Karpas-422 (cell line): ENCODE measurements around the gene CARS1. TPM values are rescaled to one million over a fixed set of nuclear protein-coding genes. Genes with fewer than 3 reads are reported as not detected.

Source experiments
- DNase-seq: peaks from one replicate; pipeline ENCODE4 v3.0.0-alpha.2; 2015
- H2AFZ ChIP-seq: fragments of 200-600 bp; sonication (generic); 2 replicates; pipeline ENCODE4 v1.6.1; 2014; ENCODE audit warnings: antibody characterized with exemption, low read length, mixed read lengths
- H3K27ac ChIP-seq: fragments of 200-600 bp; sonication (generic); 2 replicates; pipeline ENCODE4 v1.5.1; 2014; ENCODE audit warnings: mild to moderate bottlenecking, low read length, moderate library complexity
- H3K27me3 ChIP-seq: fragments of 200-600 bp; sonication (generic); 2 replicates; pipeline ENCODE4 v1.6.1; 2014; ENCODE audit warnings: low read length, mixed read lengths
- H3K36me3 ChIP-seq: fragments of 200-600 bp; sonication (generic); 2 replicates; pipeline ENCODE4 v1.6.1; 2014; ENCODE audit warnings: low read length, mixed read lengths; ENCODE audit not compliant: insufficient read depth
- H3K4me1 ChIP-seq: fragments of 200-600 bp; sonication (generic); 2 replicates; pipeline ENCODE4 v1.6.1; 2014; ENCODE audit warnings: mild to moderate bottlenecking, low read length, mixed read lengths
- H3K4me2 ChIP-seq: fragments of 200-600 bp; sonication (generic); 2 replicates; pipeline ENCODE4 v1.6.1; 2014; ENCODE audit warnings: low read length, low read depth, mild to moderate bottlenecking; ENCODE audit not compliant: poor library complexity, severe bottlenecking
- H3K4me3 ChIP-seq: fragments of 200-600 bp; sonication (generic); 2 replicates; pipeline ENCODE4 v1.5.1; 2014; ENCODE audit warnings: mild to moderate bottlenecking, antibody characterized with exemption, low read length, mixed read lengths
- H3K79me2 ChIP-seq: fragments of 200-600 bp; sonication (generic); 2 replicates; pipeline ENCODE4 v1.6.1; 2014; ENCODE audit warnings: mild to moderate bottlenecking, low read length, mixed read lengths
- H3K9ac ChIP-seq: fragments of 200-600 bp; sonication (generic); 2 replicates; pipeline ENCODE4 v1.6.0; 2014; ENCODE audit warnings: low read length
- H3K9me2 ChIP-seq: fragments of 200-600 bp; sonication (generic), shearing (Covaris generic); replicated peaks from 2 replicates; pipeline ENCODE4 v1.6.0; 2014; ENCODE audit warnings: mild to moderate bottlenecking, low read length, moderate library complexity; ENCODE audit not compliant: insufficient read depth
- H3K9me3 ChIP-seq: fragments of 300-700, 200-600 bp; sonication (generic); 2 replicates; pipeline ENCODE4 v1.6.1; 2014; ENCODE audit warnings: low read length, mixed read lengths
- H4K20me1 ChIP-seq: fragments of 200-600 bp; sonication (generic); 2 replicates; pipeline ENCODE4 v1.6.1; 2014; ENCODE audit warnings: mild to moderate bottlenecking, antibody characterized with exemption, low read length, low read depth; ENCODE audit not compliant: insufficient read depth
- total RNA-seq: library from RNA; depleted of rRNA; stranded (reverse); fragments of >200 nt; shearing (Covaris generic); gene quantifications from 2 replicates; pipeline ENCODE4 v1.2.3, GENCODE V29; 2014; ENCODE audit warnings: low replicate concordance

The CARS1 gene
- total RNA-seq, 1 experiment from 2014 or later: 55.8 TPM

GRCh38 chr11:3042496-3043314, 14.5 kb downstream of the CARS1 start:
- peaks cover 12% of the 10 kb centered on the region; the same call in 1 of the 2 replicates for H4K20me1 ChIP-seq

GRCh38 chr11:3041699-3042441, 15.4 kb downstream of the CARS1 start:
- H4K20me1 ChIP-seq: peaks cover 8% of the 10 kb centered on the region; the same call in 1 of the 2 replicates
- peaks cover 8% of the 10 kb centered on the region for H3K4me1 ChIP-seq
- no peak overlapping the region for H3K4me3 ChIP-seq
- H3K27ac ChIP-seq: no peak overlapping the region
- no peaks in the 10 kb centered on the region for H3K9me3 ChIP-seq
- H3K9ac ChIP-seq: no peak overlapping the region
- peaks cover 37% of the 10 kb centered on the region for H3K79me2 ChIP-seq
- no peak for DNase-seq
- H3K36me3 ChIP-seq: peaks cover 10% of the 10 kb centered on the region; the same call in 1 of the 2 replicates
- no peaks in the 10 kb centered on the region for H3K9me2 ChIP-seq
- no peak overlapping the region for H3K4me2 ChIP-seq
- H2AFZ ChIP-seq: no peak overlapping the region
- no peaks in the 10 kb centered on the region for H3K27me3 ChIP-seq

More at GRCh38 chr11:3042496-3043314, 14.5 kb downstream of the CARS1 start:
- H3K4me1 ChIP-seq: no peaks in the 10 kb centered on the region; the same call in 1 of the 2 replicates
- no peak overlapping the region for H3K4me2 ChIP-seq
- H3K4me3 ChIP-seq: no peak overlapping the region
- DNase-seq: no peak
- H3K9ac ChIP-seq: no peak overlapping the region
- H3K27me3 ChIP-seq: no peaks in the 10 kb centered on the region
- peaks cover 7% of the 10 kb centered on the region; the same call in 1 of the 2 replicates for H3K36me3 ChIP-seq
- peaks cover 43% of the 10 kb centered on the region for H3K79me2 ChIP-seq
- H3K9me3 ChIP-seq: no peaks in the 10 kb centered on the region
- no peaks in the 10 kb centered on the region for H3K9me2 ChIP-seq
- H3K27ac ChIP-seq: no peak overlapping the region
- H2AFZ ChIP-seq: no peak overlapping the region

DNA sequence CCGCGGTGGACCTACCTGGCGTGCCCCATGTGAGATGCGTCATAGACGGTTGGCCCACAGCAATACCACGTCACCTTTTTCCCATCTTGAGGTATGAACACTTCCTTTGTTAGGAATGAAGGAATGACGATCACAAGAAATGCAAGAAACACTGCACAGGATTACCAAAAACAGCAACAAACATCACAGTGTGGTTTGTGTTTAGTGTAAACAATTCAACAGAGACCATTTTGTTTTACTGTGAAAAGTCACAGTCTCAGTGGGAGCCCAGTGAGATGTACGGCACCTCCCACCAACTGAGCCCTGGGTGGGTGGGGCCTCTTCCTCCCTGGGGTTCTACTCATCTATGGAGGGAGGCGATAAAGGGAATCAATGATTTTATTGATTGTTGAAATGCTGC, 16.3 kb downstream of the CARS1 start:
- peaks cover 18% of the 10 kb centered on the region for H3K4me1 ChIP-seq
- no peak for DNase-seq
- H3K79me2 ChIP-seq: peaks cover 28% of the 10 kb centered on the region
- no peak overlapping the region for H3K4me2 ChIP-seq
- H3K36me3 ChIP-seq: peaks cover 19% of the 10 kb centered on the region; the same call in 1 of the 2 replicates
- peaks cover 8% of the 10 kb centered on the region; the same call in 1 of the 2 replicates for H4K20me1 ChIP-seq
- H3K9me3 ChIP-seq: no peaks in the 10 kb centered on the region
- H3K27ac ChIP-seq: no peak overlapping the region
- H2AFZ ChIP-seq: no peak overlapping the region
- H3K4me3 ChIP-seq: no peak overlapping the region
- H3K27me3 ChIP-seq: no peaks in the 10 kb centered on the region
- no peaks in the 10 kb centered on the region for H3K9me2 ChIP-seq
- H3K9ac ChIP-seq: no peak overlapping the region

- H3K9me2 ChIP-seq: no peaks in the 10 kb centered on the region
- H3K27ac ChIP-seq: no peak overlapping the region
- H3K4me2 ChIP-seq: no peak overlapping the region
- H3K9me3 ChIP-seq: no peaks in the 10 kb centered on the region
- H4K20me1 ChIP-seq: no peaks in the 10 kb centered on the region
- H3K27me3 ChIP-seq: no peaks in the 10 kb centered on the region
- no peak for DNase-seq
- H3K36me3 ChIP-seq: peaks cover 26% of the 10 kb centered on the region
- no peak overlapping the region for H3K4me3 ChIP-seq
- peaks cover 30% of the 10 kb centered on the region for H3K4me1 ChIP-seq
- no peak overlapping the region for H2AFZ ChIP-seq
- peaks cover 3% of the 10 kb centered on the region; the same call in 1 of the 2 replicates for H3K79me2 ChIP-seq
- H3K9ac ChIP-seq: no peak overlapping the region
Observed at GRCh38 chr11:3037945-3038271, 19.3 kb downstream of the CARS1 start.

DNA sequence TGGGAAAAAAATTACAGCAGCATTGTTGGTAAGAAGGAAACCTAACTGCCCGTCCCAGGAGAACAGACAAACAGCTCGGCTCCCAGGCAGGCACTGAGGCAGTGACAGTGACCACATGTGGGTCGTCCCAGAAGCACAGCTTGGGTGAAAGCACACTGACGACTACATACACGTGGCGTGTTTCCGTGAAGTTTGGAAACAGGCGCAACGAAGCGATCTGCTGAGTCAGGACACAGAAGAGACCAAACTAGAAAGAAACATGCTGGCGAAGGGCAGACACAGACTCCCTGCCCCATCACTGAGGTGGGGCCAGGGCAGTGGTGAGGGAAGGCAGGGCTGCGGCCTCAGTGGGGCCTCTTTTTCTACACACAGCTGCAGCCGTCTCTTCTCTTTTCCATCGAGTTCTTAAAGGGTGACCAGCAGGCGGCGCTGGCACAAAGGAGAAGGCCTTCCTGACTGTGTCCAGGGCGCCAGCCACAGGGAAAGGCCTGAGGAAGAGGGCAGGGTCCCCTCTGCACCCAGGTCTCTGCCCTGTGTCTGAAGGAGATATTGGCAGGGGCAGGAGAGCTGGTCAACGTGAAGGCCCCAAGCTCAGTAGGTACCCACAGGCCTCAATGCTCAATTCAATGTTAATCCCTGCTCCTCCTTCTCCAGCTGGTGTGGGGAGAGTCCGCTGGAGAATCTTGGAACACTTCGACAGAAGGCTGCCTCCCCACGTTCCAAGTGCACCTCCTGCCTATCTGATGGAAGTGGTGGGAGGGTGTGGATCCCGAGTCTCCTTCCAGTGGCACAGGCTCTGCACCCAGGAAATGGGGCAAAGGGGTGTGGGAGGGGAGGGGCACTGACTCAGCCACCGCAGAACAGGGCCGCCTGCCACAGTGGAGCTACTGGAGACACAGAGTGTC, 19.9 kb downstream of the CARS1 start:
- Histone ChIP-seq H3K4me3 (no peak overlapping the region), H3K9me3 (no peaks in the 10 kb centered on the region), H4K20me1 (no peaks in the 10 kb centered on the region), H3K79me2 (no peaks in the 10 kb centered on the region; the same call in 1 of the 2 replicates), H3K9ac (no peak overlapping the region), H3K9me2 (no peaks in the 10 kb centered on the region), H3K36me3 (peaks cover 26% of the 10 kb centered on the region), H2AFZ (no peak overlapping the region), H3K4me1 (peaks cover 30% of the 10 kb centered on the region), H3K27ac (peak overlapping the region; percentile 82; the same call in 1 of the 2 replicates), H3K27me3 (no peaks in the 10 kb centered on the region), H3K4me2 (peak overlapping the region; percentile 39)
- DNase-seq: peak; percentile 87

DNA sequence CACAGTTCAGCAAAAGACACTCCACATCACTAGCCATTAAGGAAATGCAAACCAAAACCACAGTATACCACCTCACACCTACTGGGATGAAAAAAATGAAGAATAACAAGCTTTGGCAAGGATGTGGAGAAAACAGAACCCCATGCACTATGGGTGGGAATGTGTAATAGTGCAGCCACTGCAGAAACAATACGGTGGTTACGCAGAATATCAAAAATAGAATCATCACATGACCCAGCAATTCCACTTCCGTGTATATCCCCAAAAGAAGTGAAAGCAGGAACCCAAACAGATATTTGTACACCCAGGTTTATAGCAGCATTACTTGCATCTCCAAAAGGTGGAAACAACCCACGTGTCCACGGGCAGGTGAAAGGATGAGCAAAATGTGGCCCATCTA, 20.8 kb downstream of the CARS1 start:
- no peak overlapping the region for H2AFZ ChIP-seq
- no peaks in the 10 kb centered on the region for H4K20me1 ChIP-seq
- peak overlapping the region; percentile 19; the same call in 1 of the 2 replicates for H3K9ac ChIP-seq
- H3K4me3 ChIP-seq: no peak overlapping the region
- H3K4me1 ChIP-seq: peaks cover 33% of the 10 kb centered on the region
- no peaks in the 10 kb centered on the region for H3K9me2 ChIP-seq
- DNase-seq: no peak
- peak overlapping the region; percentile 39 for H3K4me2 ChIP-seq
- no peaks in the 10 kb centered on the region; the same call in 1 of the 2 replicates for H3K79me2 ChIP-seq
- H3K27ac ChIP-seq: peak overlapping the region; percentile 82
- H3K9me3 ChIP-seq: no peaks in the 10 kb centered on the region
- peaks cover 26% of the 10 kb centered on the region for H3K36me3 ChIP-seq
- no peaks in the 10 kb centered on the region for H3K27me3 ChIP-seq

DNA sequence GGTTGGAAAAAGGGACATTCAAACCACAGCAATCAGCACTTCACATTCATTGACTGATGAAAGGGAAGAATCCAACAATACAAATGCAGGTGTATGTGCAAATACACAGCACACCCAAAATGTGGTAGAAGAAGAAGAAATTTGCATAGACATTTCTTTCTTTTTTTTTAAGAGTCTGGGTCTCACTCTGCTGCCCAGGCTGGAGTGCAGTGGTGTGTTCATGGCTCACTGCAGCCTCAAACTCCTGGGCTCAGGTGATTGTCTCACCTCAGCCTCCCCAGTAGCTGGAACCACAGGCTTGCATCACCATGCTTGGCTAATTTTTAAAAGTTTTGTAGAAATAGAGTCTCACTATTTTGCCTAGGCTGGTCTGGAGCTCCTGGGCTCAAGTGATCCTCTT, 21.9 kb downstream of the CARS1 start:
- peak overlapping the region; percentile 82 for H3K27ac ChIP-seq
- H3K9ac ChIP-seq: peak overlapping the region; percentile 19; the same call in 1 of the 2 replicates
- H3K4me1 ChIP-seq: peaks cover 44% of the 10 kb centered on the region
- H4K20me1 ChIP-seq: no peaks in the 10 kb centered on the region
- H3K9me2 ChIP-seq: no peaks in the 10 kb centered on the region
- H3K4me3 ChIP-seq: peak overlapping the region; percentile 22; the same call in 1 of the 2 replicates
- H3K9me3 ChIP-seq: no peaks in the 10 kb centered on the region
- peak; percentile 61 for DNase-seq
- H3K79me2 ChIP-seq: peaks cover 7% of the 10 kb centered on the region
- no peaks in the 10 kb centered on the region for H3K27me3 ChIP-seq
- H3K36me3 ChIP-seq: peaks cover 26% of the 10 kb centered on the region
- H2AFZ ChIP-seq: no peak overlapping the region
- H3K4me2 ChIP-seq: peak overlapping the region; percentile 39
